Measurements from ENCODE around the gene GARIN5A.
"Not testable (repeated sequence)": the region's sequence is repeated elsewhere in the genome, so short reads cannot be mapped to it uniquely, and the experiment has no call there.

The GARIN5A gene

GRCh38 chr19:50476907-50477238 lies 225 bp upstream of the GARIN5A start:
- no peak for TF ChIP-seq CTCF (IDR thresholded peaks at IDR 0.05; ENCODE audit: low read depth, low read length, missing control alignments)
- DNase-seq (ENCODE audit: low read depth): no peak
- in situ Hi-C loops (cut with HindIII; ENCODE audit: low sequenced_read_pairs): no loop called here
- peak overlapping the region; percentile 90 for H3K4me3 ChIP-seq (ENCODE audit: low read depth, low read length)

- no peak for TF ChIP-seq CTCF (IDR thresholded peaks at IDR 0.05; ENCODE audit: low read depth, low read length, missing control alignments)
- in situ Hi-C loops (cut with HindIII; ENCODE audit: low sequenced_read_pairs): no loop called here
- H3K4me3 ChIP-seq (ENCODE audit: low read depth, low read length): peak overlapping the region; percentile 90
- no peak for DNase-seq (ENCODE audit: low read depth)
Measured at GRCh38 chr19:50475736-50476223, 868 bp downstream of the GARIN5A start.

- no peak for DNase-seq (ENCODE audit: low read depth)
- in situ Hi-C loops (cut with HindIII; ENCODE audit: low sequenced_read_pairs): no loop called here
- no peak overlapping the region for H3K4me3 ChIP-seq (ENCODE audit: low read depth, low read length)
- no peak for TF ChIP-seq CTCF (IDR thresholded peaks at IDR 0.05; ENCODE audit: low read depth, low read length, missing control alignments)
Measured at GRCh38 chr19:50475101-50475568, 1.5 kb downstream of the GARIN5A start.

- H3K4me3 ChIP-seq (ENCODE audit: low read depth, low read length); DNase-seq (ENCODE audit: low read depth); in situ Hi-C loops (cut with HindIII; ENCODE audit: low sequenced_read_pairs): not testable (repeated sequence)
Measured at GRCh38 chr19:50473336-50473735, 3.3 kb downstream of the GARIN5A start.

GRCh38 chr19:50468818-50469217 lies 7.8 kb downstream of the GARIN5A start:
- TF ChIP-seq CTCF (IDR thresholded peaks at IDR 0.05; ENCODE audit: low read depth, low read length, missing control alignments): no peak
- DNase-seq (ENCODE audit: low read depth): no peak
- H3K4me3 ChIP-seq (ENCODE audit: low read depth, low read length): no peak overlapping the region
- in situ Hi-C loops (cut with HindIII; ENCODE audit: low sequenced_read_pairs): no loop called here

GRCh38 chr19:50467566-50467965 lies 9.1 kb downstream of the GARIN5A start:
- TF ChIP-seq CTCF (IDR thresholded peaks at IDR 0.05; ENCODE audit: low read depth, low read length, missing control alignments): no peak
- in situ Hi-C loops (cut with HindIII; ENCODE audit: low sequenced_read_pairs): no loop called here
- H3K4me3 ChIP-seq (ENCODE audit: low read depth, low read length): no peak overlapping the region
- DNase-seq (ENCODE audit: low read depth): no peak

GRCh38 chr19:50466706-50467039 lies 10.0 kb downstream of the GARIN5A start:
- DNase-seq (ENCODE audit: low read depth): no peak
- no peak for TF ChIP-seq CTCF (IDR thresholded peaks at IDR 0.05; ENCODE audit: low read depth, low read length, missing control alignments)
- in situ Hi-C loops (cut with HindIII; ENCODE audit: low sequenced_read_pairs): no loop called here
- H3K4me3 ChIP-seq (ENCODE audit: low read depth, low read length): no peak overlapping the region
